ENCODE results near the gene PFKP. TPM values are rescaled to one million over a fixed set of nuclear protein-coding genes. Genes with fewer than 3 reads are reported as not detected.
"Not testable (repeated sequence)": the region's sequence is repeated elsewhere in the genome, so short reads cannot be mapped to it uniquely, and the experiment has no call there.

PFKP gene
- total RNA-seq, 4 donors from 2014 or later: 53.9 to 93.9 (median 66.2) TPM

- 60 to 91% methylated on average over 2 to 10 of the region's 10 CpGs for WGBS, 2 donors (ENCODE audit: low coverage in 1 of 2)
- Histone ChIP-seq H3K4me3 (no peak overlapping the region), H3K27ac (no peak overlapping the region), H3K4me1 (peaks cover 5 to 10% (median 8%) of the 10 kb centered on the region in 4 donors), H3K27me3 (no peaks in the 10 kb centered on the region), H3K9me3 (no peaks in the 10 kb centered on the region), H3K36me3 (peaks cover 0 to 37% (median 13%) of the 10 kb centered on the region in 4 donors)
- no peak for DNase-seq
- intact Hi-C loops (cut with DNase I; ENCODE audit: low total_unique reads) (no loop called here), in situ Hi-C loops (cut with MboI; ENCODE audit: low pct_ligation_motif_present in 1 of 4, low pct_unique_long_range_greater_than_20kb in 1 of 4, low sequenced_read_pairs in 3 of 4) (no loop called here)
- TF ChIP-seq EP300 (IDR thresholded peaks at IDR 0.05; ENCODE audit: low read depth) (no peak), POLR2AphosphoS5 (IDR thresholded peaks at IDR 0.05) (no peak), CTCF (IDR thresholded peaks at IDR 0.05) (no peak), POLR2A (IDR thresholded peaks at IDR 0.05) (no peak)
Observed at GRCh38 chr10:3169271-3169670, 101.9 kb downstream of the PFKP start.

- Histone ChIP-seq H3K27ac (no peak overlapping the region), H3K36me3 (peaks cover 0 to 33% (median 12%) of the 10 kb centered on the region in 4 donors), H3K4me3 (no peak overlapping the region), H3K9me3 (no peaks in the 10 kb centered on the region), H3K4me1 (peaks cover 5 to 10% (median 8%) of the 10 kb centered on the region in 4 donors), H3K27me3 (no peaks in the 10 kb centered on the region)
- WGBS, 2 donors (ENCODE audit: low coverage in 1 of 2): 78 to 92% methylated on average over 1 to 10 of the region's 10 CpGs
- in situ Hi-C loops (cut with MboI; ENCODE audit: low pct_ligation_motif_present in 1 of 4, low pct_unique_long_range_greater_than_20kb in 1 of 4, low sequenced_read_pairs in 3 of 4): no loop called here
- no peak for DNase-seq
- intact Hi-C loops (cut with DNase I; ENCODE audit: low total_unique reads): no loop called here
- TF ChIP-seq POLR2A (IDR thresholded peaks at IDR 0.05) (no peak), CTCF (IDR thresholded peaks at IDR 0.05) (no peak), EP300 (IDR thresholded peaks at IDR 0.05; ENCODE audit: low read depth) (no peak), POLR2AphosphoS5 (IDR thresholded peaks at IDR 0.05) (no peak)
Observed at GRCh38 chr10:3169673-3170072, 102.3 kb downstream of the PFKP start.

- Histone ChIP-seq H3K36me3 (peaks cover 0 to 16% (median 4%) of the 10 kb centered on the region in 4 donors), H3K27ac (peak overlapping the region in 3 of 4 donors; percentile 91 to 95 (median 91)), H3K4me3 (peak overlapping the region in 3 of 4 donors; percentile 60 to 88 (median 71))
- in situ Hi-C loops (cut with MboI; ENCODE audit: low pct_ligation_motif_present in 1 of 4, low pct_unique_long_range_greater_than_20kb in 1 of 4, low sequenced_read_pairs in 3 of 4); H3K27me3 ChIP-seq; intact Hi-C loops (cut with DNase I; ENCODE audit: low total_unique reads); DNase-seq; H3K9me3 ChIP-seq; H3K4me1 ChIP-seq: not testable (repeated sequence)
- 83 to 88% methylated on average over 10 to 11 of the region's 11 CpGs for WGBS, 2 donors (ENCODE audit: low coverage in 1 of 2)
Observed at GRCh38 chr10:3171488-3171887, 104.1 kb downstream of the PFKP start.

- TF ChIP-seq POLR2A (IDR thresholded peaks at IDR 0.05): no peak
- no peak for TF ChIP-seq CTCF (IDR thresholded peaks at IDR 0.05)
- no peak for TF ChIP-seq POLR2AphosphoS5 (IDR thresholded peaks at IDR 0.05)
- TF ChIP-seq EP300 (IDR thresholded peaks at IDR 0.05; ENCODE audit: low read depth): no peak
- peak; percentile 31 for DNase-seq
- Histone ChIP-seq H3K9me3 (no peaks in the 10 kb centered on the region), H3K27me3 (no peaks in the 10 kb centered on the region), H3K4me3 (peak overlapping the region; percentile 60 to 98 (median 80)), H3K27ac (peak overlapping the region; percentile 91 to 95 (median 92)), H3K4me1 (peaks cover 5 to 10% (median 8%) of the 10 kb centered on the region in 4 donors), H3K36me3 (peaks cover 0 to 11% (median 4%) of the 10 kb centered on the region in 4 donors)
- in situ Hi-C loops (cut with MboI; ENCODE audit: low pct_ligation_motif_present in 1 of 4, low pct_unique_long_range_greater_than_20kb in 1 of 4, low sequenced_read_pairs in 3 of 4): no loop called here
- 0% methylated on average over 2 to 21 of the region's 21 CpGs for WGBS, 2 donors (ENCODE audit: low coverage in 1 of 2)
- intact Hi-C loops (cut with DNase I; ENCODE audit: low total_unique reads): no loop called here
Observed at GRCh38 chr10:3172081-3172445, 104.7 kb downstream of the PFKP start.
